GM21526 (cell line): ENCODE measurements around the gene ZFPM1.
"Not testable (repeated sequence)": the region's sequence is repeated elsewhere in the genome, so short reads cannot be mapped to it uniquely, and the experiment has no call there.

ENCODE experiments used
- ATAC-seq: cut with Tn5 transposase; IDR thresholded peaks from one replicate; pipeline ENCODE4 v1.9.1; 2021; ENCODE audit warnings: moderate library complexity; ENCODE audit not compliant: unreplicated experiment, low FRiP score

Gene ZFPM1

DNA sequence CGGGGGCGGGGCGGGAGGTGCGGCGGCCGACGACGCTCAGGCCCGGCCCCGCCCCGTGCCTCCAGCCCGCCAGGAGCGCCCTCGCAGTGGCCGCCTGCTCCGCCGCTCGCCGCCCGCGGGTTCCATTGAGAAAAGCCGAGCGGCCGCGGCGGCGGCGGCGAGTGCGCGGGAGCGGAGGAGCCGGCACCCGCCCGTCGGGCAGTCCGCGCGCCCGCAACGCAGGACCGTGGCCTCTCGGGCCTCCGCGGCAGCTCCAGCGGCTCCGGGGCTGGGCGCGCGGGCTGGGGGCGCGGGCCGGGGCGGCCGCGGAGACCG, at the start of gene ZFPM1:
TSS of gene ZFPM1 (plus strand) at position 64 of the 315 bp plus-strand sequence. CDS start 359 bp downstream, outside the sequence.
- peak; percentile 37 for ATAC-seq

DNA sequence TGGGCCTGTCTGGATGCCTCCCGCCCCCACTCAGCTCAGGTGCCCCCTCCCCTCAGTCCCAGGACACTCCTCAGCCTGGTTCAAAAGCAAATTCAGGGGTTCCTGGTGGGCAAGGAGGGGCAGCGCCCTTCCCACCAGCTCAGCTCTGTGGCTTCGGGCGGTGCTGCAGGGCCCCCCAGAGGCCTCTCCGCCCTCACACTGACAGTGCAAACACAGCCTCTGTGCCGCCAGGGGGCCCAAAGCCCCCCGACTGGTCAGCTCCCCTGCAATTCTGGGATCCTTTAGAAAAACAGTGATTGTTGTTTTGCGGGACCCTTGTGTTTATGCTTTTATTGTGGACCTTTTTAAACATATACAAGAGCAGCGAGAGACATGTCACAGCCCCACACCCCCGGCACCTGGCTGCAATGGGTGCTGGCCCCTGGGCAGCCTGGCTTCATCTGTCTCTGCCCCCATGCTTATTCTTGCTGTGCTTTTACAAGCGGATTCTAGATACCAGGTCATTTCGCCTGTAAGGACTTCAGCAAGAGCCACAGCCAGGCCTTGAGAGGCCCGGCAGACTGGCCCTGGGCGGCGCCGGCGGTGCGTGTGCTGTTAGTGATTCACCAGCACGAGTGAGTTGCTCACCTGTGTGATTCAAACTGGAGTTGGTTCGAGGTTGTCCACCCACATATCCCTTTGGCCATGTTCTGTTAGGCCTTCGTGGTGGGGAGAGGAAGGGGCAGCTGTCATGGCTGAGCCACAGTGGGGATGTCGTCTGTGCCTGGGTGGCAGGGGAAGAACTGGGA, 49.1 kb upstream of the ZFPM1 start:
- no peak for ATAC-seq

DNA sequence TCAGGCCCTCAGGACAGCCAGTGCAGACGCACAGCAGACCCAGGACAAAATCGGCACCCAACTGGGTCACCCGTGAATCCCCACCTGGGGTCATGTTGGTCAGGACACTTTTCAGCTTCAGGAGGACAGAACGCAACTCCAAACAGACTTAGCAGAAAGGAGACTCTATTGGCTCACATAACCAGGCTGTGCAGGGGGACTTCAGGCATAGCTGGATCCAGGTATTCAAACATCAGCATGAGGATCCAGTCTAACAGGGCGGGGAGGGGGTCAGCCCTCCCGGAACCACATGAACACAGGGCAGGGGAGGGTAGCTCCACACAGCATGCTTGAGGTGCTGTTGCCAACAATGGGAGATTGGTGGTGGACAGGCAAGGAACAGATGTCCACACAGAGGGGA, 48.3 kb upstream of the ZFPM1 start:
- no peak for ATAC-seq

DNA sequence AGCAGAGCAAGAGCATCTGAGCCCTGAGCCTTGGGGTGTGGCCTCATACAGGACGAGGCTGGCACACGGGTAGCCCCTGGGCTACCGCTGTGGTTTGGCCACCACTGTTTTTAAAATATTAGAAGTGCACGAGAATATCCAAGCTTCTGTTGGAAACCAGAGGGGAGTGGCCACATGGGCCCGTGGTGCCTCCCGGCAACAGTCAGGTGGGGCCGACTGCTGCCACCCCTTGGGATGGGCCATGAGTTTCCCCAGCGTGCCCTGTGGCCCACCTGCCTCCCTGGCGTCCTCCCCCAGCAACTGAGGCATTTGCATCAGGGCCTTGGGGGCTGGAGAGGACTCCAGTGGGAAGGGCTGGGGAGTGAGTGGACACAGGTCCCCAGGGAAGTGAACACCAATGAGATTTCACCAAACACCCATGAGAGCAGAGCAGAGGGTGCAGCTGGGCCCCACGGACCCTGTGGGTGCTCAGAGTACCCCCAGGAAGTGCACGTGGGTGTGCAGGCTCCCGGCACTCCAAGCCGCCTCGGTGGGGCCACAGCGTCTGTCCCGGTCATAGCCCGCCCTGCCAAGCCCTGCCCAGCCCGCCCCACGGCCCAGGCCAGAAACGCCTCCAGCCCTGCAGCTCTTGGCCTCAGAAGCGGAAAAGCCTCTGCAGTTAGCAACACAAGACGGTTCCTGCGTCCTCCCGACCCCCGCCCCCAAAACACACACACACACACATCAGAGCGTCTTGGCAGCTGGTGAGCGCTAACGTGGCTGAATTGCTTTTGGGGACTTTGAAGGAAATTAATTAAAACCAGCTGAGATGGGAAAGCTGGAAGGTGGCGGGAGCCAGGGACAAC, 47.6 kb upstream of the ZFPM1 start:
- ATAC-seq = no peak

DNA sequence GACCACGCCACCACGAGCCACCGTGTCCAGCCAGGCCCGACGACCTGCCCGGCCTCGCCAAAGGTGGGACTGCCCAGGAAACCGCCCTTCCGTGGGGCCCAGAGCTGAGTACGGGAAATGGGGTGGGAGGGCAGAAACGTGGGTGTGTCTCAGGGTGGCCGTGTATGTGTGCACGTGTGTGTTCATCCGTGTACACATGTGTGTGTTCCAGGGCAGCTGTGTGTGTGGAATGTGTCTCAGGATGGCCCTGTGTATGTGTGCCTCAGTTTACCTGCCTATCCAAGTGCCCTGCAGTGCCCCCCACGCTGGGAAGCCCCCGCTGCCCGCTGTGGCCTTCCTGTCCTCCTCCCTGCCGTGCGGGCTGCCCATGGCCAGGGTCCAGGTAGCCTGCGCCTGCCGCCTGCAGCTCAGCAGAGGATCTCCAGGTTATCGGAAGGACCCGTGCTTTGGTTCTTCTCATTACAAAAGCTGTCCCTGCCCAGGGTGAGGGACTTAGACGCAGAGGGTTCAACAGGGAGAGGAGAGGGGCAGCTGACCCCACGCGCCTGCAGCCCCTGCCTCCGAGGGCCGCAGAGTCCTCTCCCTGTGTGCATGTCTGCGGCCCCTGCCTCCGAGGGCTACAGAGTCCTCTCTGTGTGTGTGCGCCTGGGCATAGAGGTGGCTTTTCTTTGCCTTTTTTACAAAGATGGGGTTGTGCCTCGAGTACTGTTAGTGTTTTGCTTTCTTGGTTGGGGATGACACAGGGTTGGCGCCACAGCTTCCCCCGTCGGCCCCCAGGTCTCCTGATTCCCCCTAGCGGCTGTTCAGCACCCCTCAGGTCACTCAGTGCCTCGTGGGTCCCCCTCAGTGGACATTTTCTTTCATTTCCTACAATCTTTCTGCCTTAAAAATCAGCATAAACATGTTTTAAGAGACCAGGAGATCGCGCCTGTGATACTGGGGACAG, 46.7 kb upstream of the ZFPM1 start:
- ATAC-seq = no peak

DNA sequence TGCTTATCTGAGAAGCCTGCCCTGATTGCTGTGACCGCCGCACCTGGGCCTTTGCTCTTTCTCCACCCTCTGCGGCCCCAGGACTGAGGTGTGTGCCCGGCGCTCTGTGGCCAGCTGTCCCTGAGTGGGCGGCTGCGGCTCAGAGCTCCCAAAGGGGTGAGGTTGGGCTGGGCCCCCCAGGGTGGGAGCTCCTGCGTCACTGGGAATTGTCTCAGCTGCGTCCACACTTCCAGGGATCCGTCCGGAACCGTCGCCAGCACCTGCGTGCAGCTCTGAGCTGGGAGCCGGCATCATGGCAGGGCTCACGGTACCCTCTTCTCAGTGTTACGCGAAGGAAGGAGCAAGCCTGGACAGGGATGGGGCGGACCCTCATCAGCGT, 46.0 kb upstream of the ZFPM1 start:
- no peak for ATAC-seq

DNA sequence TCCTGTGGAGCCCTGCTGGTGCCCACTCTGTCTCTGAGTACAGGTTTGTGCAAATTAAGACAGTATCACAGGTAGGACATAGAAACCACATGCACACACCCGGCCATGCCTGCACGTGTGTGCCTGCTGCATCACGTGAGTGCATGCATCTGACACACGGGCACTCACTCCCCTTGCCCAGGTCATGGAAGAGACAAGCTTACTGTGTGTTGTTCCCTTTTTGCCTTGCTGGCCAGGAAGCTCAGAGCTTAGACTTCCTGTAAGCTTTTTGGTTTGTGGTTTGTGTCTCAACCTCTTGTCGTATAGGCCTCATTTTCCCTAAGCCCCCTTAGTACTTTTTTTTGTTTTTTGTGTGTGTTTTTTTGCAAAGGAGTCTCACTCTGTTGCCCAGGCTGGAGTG, 45.3 kb upstream of the ZFPM1 start:
- no peak for ATAC-seq

DNA sequence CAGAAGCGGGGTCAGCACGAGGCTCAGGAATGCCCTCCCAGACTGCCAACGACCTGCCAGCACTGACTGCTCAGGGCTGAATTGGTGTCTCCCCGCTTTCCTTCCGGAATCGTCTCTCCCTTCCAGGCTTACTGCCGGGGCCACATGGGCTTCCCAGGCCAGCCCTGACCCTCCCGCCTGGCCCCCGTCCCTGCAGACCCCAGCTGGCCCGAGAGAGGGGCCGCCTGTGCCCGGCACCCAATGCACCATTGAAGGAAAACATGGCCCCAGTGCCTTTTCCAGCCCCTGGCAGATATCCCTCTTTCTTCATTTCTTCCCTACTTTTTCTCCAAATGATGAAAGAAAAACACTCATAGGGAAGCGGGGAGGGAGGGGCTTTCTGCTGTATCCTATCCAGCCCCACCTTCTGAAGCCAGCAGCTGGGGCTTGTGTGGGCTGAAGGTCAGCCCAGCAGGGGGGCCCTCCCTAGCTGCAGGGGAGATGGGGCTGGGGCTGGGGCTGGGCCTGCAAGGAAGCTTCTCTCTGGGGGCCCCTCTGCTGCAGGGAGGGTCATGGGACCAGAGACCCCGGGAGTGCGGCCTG, 44.4 kb upstream of the ZFPM1 start:
- no peak for ATAC-seq

DNA sequence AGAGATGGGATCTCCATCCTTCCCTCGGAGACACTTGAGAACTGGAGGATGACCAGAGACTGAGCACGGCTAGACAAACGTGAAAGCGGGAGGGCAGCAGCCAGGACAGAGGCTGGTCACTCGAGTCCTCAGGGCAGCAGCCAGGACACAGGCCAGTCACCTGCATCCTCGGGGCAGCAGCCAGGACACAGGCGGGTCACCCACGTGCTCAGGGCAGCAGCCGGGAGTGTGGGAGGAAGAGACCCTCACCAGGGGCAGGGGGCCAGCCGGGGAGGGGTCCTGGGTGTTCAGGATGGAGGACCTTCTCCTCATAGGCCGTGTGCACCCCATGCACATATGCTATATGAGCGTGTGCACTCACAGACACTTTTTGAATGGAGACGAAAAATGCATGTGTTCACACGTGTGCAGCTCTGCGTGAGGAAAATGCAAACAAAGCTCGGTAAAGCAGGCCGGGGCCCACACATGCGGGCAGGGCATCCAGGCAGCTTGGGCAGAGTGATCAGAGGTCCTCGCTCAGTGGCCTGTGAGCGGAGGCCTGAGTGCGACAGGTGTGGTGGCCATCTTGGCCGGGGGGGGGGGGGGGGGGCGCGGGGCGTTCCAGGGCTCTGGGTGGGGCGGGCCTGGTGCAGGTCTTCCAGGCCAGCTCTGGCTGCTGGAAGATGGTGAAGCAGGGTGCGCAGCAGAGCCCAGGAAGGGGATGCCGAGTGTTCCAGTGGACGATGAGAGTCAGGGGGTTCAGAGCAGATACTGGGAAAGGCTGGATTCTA, 43.6 kb upstream of the ZFPM1 start:
- no peak for ATAC-seq

DNA sequence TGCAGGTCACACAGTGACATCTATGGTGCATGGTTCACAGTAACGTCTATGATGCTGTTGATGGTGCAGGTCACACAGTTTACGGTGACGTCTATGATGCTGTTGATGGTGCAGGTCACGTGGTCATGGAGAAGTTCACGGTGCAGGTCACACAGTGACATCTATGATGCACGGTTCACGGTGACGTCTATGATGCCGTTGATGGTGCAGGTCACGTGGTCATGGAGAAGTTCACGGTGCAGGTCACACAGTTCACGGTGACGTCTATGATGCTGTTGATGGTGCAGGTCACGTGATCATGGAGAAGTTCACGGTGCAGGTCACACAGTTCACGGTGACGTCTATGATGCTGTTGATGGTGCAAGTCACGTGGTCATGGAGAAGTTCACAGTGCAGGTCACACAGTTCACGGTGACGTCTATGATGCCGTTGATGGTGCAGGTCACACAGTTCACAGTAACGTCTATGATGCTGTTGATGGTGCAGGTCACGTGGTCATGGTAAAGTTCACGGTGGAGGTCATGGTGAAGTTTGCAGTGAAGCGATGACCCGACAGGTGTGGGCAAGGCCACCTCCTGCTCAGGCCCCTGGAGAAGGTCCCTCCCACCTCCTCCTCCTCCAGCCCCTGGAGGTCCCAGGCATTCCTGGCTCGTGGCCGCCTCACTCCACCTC, 42.6 kb upstream of the ZFPM1 start:
- ATAC-seq = not testable (repeated sequence)

DNA sequence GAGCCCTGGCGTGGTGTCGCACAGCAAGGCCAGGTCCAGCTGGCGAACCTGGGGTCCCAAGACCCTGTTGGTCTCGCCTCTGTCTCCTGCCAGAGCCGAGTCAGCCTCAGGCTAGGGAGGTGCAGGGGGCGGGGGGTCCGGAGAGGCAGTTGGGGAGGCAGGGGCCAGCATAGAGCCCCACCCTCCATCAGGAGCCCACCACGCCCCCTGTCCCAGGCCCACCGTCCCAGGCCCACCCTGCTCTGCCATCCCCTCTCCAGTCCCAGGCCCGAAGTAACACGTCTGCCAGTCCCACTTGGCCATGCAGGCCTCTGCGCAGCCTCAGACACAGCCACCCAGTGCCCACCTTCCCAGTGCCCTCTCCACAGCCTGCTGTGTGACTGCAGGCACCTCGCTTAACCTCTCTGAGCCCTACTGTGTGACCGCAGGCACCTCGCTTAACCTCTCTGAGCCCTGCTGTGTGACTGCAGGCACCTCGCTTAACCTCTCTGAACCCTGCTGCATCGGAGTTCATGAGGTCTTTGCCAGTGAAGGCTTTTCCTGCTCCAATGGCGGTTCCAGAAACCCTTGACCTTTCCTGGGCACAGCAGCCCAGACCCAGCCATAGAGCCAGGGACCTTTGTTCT, 41.0 kb upstream of the ZFPM1 start:
- ATAC-seq = no peak

DNA sequence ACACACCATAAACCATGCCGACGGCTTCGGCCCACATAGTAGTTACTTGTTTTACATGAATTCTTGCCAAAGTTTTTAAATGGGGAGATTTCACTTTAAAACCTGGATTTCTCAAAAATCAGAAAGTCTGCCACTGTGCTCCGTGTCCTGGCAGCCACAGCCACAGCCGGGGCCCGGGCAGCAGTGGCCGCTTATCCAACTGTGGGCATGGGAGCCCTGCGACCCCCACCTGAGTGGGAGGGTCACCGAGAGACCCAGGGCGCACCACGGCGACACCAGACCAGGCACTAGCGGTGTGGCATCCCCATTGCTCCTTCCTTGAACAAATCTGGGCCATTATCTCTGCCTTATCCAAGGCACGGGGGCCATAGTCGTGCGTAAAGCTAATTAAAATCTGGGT, 40.3 kb upstream of the ZFPM1 start:
- ATAC-seq = no peak

DNA sequence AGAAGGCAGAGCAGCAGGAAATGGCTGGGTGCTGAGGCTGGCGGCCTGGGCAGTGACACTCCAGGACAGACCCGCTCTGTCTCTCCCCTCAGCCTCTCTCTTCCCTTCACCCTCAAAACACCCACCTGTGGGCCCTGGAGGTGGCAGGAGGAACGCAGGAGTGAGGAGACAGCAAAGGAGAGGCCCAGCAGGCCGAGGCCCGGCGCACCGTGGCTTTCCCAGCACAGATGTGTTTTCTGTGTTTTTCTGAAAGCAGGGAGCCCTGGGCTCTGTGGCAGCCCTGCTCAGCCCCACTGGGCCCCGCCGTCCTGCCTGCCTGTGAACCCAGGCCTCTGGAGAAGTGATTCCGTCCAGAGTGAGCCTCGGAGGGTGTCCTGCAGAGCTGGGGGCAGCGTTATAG, 39.8 kb upstream of the ZFPM1 start:
- no peak for ATAC-seq

DNA sequence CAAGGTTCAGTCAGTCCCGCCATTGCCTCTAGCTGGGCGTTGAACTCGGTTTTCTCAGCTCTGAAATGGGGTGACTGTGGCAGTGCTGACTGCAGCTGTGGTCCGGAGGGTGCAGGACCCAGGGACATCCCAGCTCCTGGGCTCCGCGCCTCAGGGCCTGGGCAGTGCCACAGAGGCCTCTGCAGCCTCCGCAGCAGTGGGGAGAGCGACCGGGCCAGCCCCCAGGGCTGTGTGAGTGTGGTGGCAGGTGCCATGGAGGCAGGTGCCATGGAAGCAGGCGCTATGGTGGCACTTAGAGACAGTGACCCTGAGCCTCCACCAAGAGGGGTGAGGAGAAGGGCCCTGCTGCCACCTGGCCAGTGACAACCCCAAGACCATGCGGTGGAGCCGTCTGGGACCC, 39.4 kb upstream of the ZFPM1 start:
- ATAC-seq = no peak

DNA sequence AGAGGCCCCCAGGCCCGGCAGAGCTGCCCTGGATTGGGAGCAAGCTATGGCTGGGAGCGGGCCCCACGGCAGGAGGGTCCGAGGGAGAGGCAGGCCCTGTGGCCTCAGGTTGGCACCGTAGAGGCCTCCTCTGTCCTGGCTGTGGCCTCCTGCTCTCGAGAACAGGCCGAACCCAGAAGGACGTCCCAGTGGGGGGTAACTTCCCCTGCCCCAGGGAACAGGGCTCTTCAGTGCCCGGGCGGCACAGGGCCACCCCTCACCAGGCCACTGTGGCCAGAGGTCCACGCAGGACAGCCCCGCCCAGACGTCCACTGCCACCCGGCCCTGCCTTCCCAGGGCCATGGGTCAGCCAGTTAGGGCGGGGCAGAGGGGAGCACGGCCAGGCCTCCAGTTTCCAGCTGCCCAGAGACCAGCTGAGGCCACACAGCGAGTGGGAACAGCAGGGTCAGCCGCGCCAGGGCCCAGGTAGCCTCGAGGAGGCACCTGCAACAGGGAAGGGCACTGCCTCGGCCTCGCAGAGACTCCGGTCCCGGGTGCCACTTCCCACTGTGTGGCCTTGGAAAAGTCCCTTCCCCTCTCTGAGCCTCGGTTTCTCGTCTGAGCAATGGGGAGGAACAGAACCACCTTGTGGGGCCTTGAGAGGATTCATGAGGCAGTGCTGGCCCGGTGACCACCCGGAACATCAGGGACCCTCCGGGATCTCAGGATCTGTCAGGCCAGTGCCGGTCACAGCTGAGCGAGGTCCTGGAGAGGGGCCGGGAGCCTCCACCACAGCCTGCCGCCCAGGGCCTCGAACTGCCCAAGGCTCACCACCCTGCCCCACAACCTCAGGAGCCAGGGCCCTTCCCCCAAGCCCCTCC, 38.3 kb upstream of the ZFPM1 start:
- ATAC-seq = no peak

DNA sequence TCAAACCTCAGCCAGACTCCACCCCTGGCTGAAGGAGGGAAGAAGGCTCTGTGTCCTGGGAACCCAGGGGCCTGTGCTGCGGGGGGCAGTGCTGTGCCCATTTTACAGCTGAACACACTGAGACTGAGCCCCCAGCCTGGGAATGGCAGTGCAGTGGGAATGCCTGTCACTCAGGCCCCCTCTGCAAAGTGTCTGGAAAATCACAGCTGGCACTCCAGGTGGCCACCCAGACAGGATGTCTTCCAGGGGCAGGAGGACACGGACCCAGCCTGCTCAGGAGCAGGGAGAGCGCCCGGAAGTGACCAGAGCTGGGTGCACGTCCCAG, 37.7 kb upstream of the ZFPM1 start:
- no peak for ATAC-seq

DNA sequence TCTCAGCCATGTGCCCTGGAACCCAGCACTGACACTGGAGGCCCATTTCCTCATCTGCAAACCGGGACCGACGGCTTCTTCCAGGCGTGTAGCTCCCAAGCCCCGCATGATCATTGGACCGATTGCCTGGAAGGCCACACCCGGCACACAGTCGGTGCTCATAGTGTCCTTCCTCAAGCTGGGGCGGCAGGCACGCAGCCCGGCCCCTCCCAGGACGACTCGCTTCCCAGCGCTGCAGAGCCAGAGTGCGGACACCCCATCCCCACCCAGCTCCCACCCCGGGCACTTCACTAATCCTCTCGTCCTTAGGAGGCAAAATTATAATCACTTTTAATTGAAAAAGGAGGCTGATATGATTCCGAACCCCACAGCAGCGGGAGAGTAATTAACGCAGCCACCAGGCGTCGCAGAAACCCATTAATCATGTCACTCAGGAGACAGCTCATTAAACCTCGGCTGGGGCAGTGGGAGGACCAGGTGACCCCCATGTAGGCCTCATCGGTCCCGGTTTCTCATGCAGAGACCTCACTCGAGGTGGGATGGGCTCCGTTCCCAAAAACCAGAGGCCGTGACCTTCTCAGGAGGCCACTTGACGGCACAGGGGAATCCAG, 37.3 kb upstream of the ZFPM1 start:
- no peak for ATAC-seq

DNA sequence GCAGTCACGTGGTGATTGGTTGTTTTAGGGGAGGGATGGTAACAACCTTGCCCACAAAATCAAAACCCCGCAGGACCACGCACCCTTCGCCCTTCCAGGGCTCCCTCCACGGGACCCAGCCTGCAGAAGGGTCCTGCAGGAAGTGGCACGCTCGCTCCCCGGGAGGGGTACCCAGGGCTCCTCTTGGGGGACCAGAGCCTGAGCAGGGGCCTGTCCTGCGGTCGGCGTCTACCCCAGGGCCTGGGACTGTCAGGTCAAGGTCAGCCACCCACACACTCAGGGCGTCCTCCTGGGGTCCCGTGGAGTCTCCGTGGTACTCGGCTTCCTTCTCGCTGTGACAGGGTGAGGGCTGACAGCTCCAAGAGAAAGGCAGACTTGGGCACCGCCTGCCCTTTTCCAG, 36.4 kb upstream of the ZFPM1 start:
- no peak for ATAC-seq
